NT2/D1 (cell line): ENCODE measurements around the gene CAMK4.

Experiments
- YY1 ChIP-seq: IDR thresholded peaks from 2 replicates; pipeline ENCODE4 v1.6.1; 2011; ENCODE audit not compliant: insufficient read length, insufficient read depth
- ZNF274 ChIP-seq: IDR thresholded peaks from 2 replicates; pipeline ENCODE4 v1.6.1; 2011; ENCODE audit warnings: mild to moderate bottlenecking, low read depth, low read length

- no peak for TF ChIP-seq YY1
- no peak for TF ChIP-seq ZNF274
These were observed 96.8 kb downstream of the CAMK4 start for GRCh38 chr5:111320953-111321352.
